SK-N-SH (cell line): ENCODE data around the gene TAS2R41. TPM values are rescaled to one million over a fixed set of nuclear protein-coding genes. Genes with fewer than 3 reads are reported as not detected.

Experiments used
- CTCF ChIA-PET: fragments of 300-600, 350-600 bp; formaldehyde crosslinking; extraction: SDS; loops from one replicate; lab custom pipeline; 2021; lab: Yijun Ruan, JAX
- POLR2A ChIA-PET: fragments of 350-600 bp; sonication (Branson Sonifier 250); formaldehyde crosslinking; extraction: SDS; loops from one replicate; lab custom pipeline; 2020; ENCODE audit warnings: antibody characterized with exemption, inconsistent platforms; lab: Yijun Ruan, JAX
- DNase-seq: peaks from one replicate; pipeline ENCODE4 v3.0.0; 2012
- H2AFZ ChIP-seq: fragments of 200-600 bp; sonication (generic); 2 replicates; pipeline ENCODE4 v1.8.1; 2016; ENCODE audit warnings: antibody characterized with exemption, mild to moderate bottlenecking, low read depth
- H3F3A ChIP-seq: fragments of 200-600 bp; sonication (generic); replicated peaks from 2 replicates; pipeline ENCODE3; 2016; ENCODE audit warnings: antibody characterized with exemption, mild to moderate bottlenecking; ENCODE audit not compliant: insufficient read depth
- H3K27ac ChIP-seq, 2 experiments: fragments of 200-500 bp in 1 of 2; fragments of 200-600 bp in 1 of 2; sonication (Bioruptor generic) in 1 of 2; sonication (generic), shearing (Covaris generic) in 1 of 2; 2 replicates each; pipeline versions ENCODE4 v1.5.1 to v1.6.1; 2014 to 2016; ENCODE audit warnings: low read depth in 2 of 2, inconsistent platforms in 1 of 2, low read length in 1 of 2, mild to moderate bottlenecking in 1 of 2, mixed read lengths in 1 of 2
- H3K27me3 ChIP-seq: fragments of 200-600 bp; sonication (generic), shearing (Covaris generic); 2 replicates; pipeline ENCODE4 v1.6.1; 2016; ENCODE audit warnings: mixed run types; ENCODE audit not compliant: insufficient read depth
- H3K36me3 ChIP-seq, 2 experiments: fragments of 200-500 bp in 1 of 2; fragments of 200-600 bp in 1 of 2; sonication (Bioruptor generic) in 1 of 2; sonication (generic) in 1 of 2; replicated peaks in 1 of 2; 2 replicates each; pipeline versions ENCODE3 to v1.5.1; 2014 to 2016; ENCODE audit warnings: low read length in 1 of 2, mild to moderate bottlenecking in 1 of 2; ENCODE audit not compliant: insufficient read depth in 2 of 2, control insufficient read depth in 1 of 2
- H3K4me1 ChIP-seq, 2 experiments: fragments of 200-500 bp in 1 of 2; fragments of 200-600 bp in 1 of 2; sonication (Bioruptor generic) in 1 of 2; sonication (generic), shearing (Covaris generic) in 1 of 2; 2 replicates each; pipeline versions ENCODE4 v1.5.1 to v1.6.1; 2014 to 2016; ENCODE audit warnings: low read depth in 1 of 2, low read length in 1 of 2, mixed run types in 1 of 2; ENCODE audit not compliant: insufficient read depth in 2 of 2, control insufficient read depth in 1 of 2
- H3K4me2 ChIP-seq: fragments of 200-600 bp; sonication (generic), shearing (Covaris generic); 2 replicates; pipeline ENCODE4 v1.6.1; 2017; ENCODE audit warnings: mixed run types
- H3K4me3 ChIP-seq, 2 experiments: fragments of 200-500 bp in 1 of 2; fragments of 200-600 bp in 1 of 2; sonication (Bioruptor generic) in 1 of 2; sonication (generic), shearing (Covaris generic) in 1 of 2; 2 replicates each; pipeline versions ENCODE4 v1.5.1 to v1.8.1; 2014 to 2016; ENCODE audit warnings: low read depth in 2 of 2, inconsistent platforms in 1 of 2, low read length in 1 of 2, mild to moderate bottlenecking in 1 of 2, mixed read lengths in 1 of 2, moderate library complexity in 1 of 2
- H3K79me2 ChIP-seq: fragments of 200-600 bp; sonication (generic); 2 replicates; pipeline ENCODE4 v1.8.1; 2017; ENCODE audit warnings: mild to moderate bottlenecking; ENCODE audit not compliant: insufficient read depth
- H3K9ac ChIP-seq: fragments of 200-600 bp; sonication (generic); 2 replicates; pipeline ENCODE4 v1.6.1; 2017; ENCODE audit warnings: mixed run types
- H3K9me2 ChIP-seq: fragments of 200-600 bp; sonication (generic); 2 replicates; pipeline ENCODE4 v1.6.1; 2017; ENCODE audit warnings: mixed run types
- H3K9me3 ChIP-seq: fragments of 200-600 bp; sonication (generic); 2 replicates; pipeline ENCODE4 v1.6.1; 2017; ENCODE audit warnings: mixed run types, mild to moderate bottlenecking, moderate library complexity
- H4K20me1 ChIP-seq: fragments of 200-600 bp; sonication (generic); 2 replicates; pipeline ENCODE4 v1.6.1; 2017; ENCODE audit warnings: mild to moderate bottlenecking, mixed run types; ENCODE audit not compliant: insufficient read depth
- CHD2 ChIP-seq: fragments of 150-350 bp; IDR thresholded peaks from 2 replicates; pipeline ENCODE4 v1.6.1; 2018; ENCODE audit warnings: low read length; ENCODE audit not compliant: partially characterized antibody
- ELF1 ChIP-seq: IDR thresholded peaks from 2 replicates; pipeline ENCODE4 v1.4.0; 2012
- EP300 ChIP-seq, 2 experiments: IDR thresholded peaks; 2 replicates each; pipeline versions ENCODE4 v1.4.0 to v1.6.1; 2012; ENCODE audit warnings: borderline replicate concordance in 1 of 2, low read depth in 1 of 2, low read length in 1 of 2
- FOXJ3 ChIP-seq: sonication (generic); formaldehyde crosslinking; IDR thresholded peaks from 2 replicates; pipeline ENCODE4 v1.5.1; 2020; ENCODE audit warnings: mild to moderate bottlenecking, missing genetic modification reagents
- FOXM1 ChIP-seq: IDR thresholded peaks from 2 replicates; pipeline ENCODE4 v1.4.0; 2012; ENCODE audit warnings: low read depth, mild to moderate bottlenecking
- GABPA ChIP-seq: IDR thresholded peaks from 2 replicates; pipeline ENCODE4 v1.4.0; 2012; ENCODE audit warnings: low read depth, mild to moderate bottlenecking
- GATA2 ChIP-seq: sonication (generic); formaldehyde crosslinking; IDR thresholded peaks from 2 replicates; pipeline ENCODE4 v1.5.0; 2020; ENCODE audit warnings: mild to moderate bottlenecking, missing genetic modification reagents
- MEF2A ChIP-seq: IDR thresholded peaks from 2 replicates; pipeline ENCODE4 v1.4.0; 2012; ENCODE audit warnings: low read depth, borderline replicate concordance
- NFIC ChIP-seq: IDR thresholded peaks from 2 replicates; pipeline ENCODE4 v1.4.0; 2012; ENCODE audit warnings: borderline replicate concordance
- NRF1 ChIP-seq: IDR thresholded peaks from 2 replicates; pipeline ENCODE4 v1.6.1; 2012; ENCODE audit warnings: low read depth, mild to moderate bottlenecking, low read length
- RAD21 ChIP-seq: IDR thresholded peaks from 2 replicates; pipeline ENCODE4 v1.6.1; 2012; ENCODE audit warnings: mild to moderate bottlenecking, low read length
- RXRA ChIP-seq: IDR thresholded peaks from 2 replicates; pipeline ENCODE4 v1.4.0; 2012; ENCODE audit warnings: low read depth, mild to moderate bottlenecking, borderline replicate concordance
- SIN3A ChIP-seq: IDR thresholded peaks from 2 replicates; pipeline ENCODE4 v1.6.1; 2012; ENCODE audit warnings: low read depth, mild to moderate bottlenecking, low read length, moderate library complexity, borderline replicate concordance
- TAF1 ChIP-seq: IDR thresholded peaks from 2 replicates; pipeline ENCODE4 v1.6.1; 2012; ENCODE audit warnings: low read depth, mild to moderate bottlenecking, low read length, moderate library complexity, borderline replicate concordance
- TCF12 ChIP-seq: IDR thresholded peaks from 2 replicates; pipeline ENCODE4 v1.4.0; 2012
- TEAD4 ChIP-seq: IDR thresholded peaks from 2 replicates; pipeline ENCODE4 v1.4.0; 2012; ENCODE audit warnings: mild to moderate bottlenecking, borderline replicate concordance; ENCODE audit not compliant: insufficient read depth
- YY1 ChIP-seq: IDR thresholded peaks from 2 replicates; pipeline ENCODE4 v1.4.0; 2012; ENCODE audit warnings: low read depth, mild to moderate bottlenecking
- WGBS: methylation state at CpG from one replicate; pipeline ENCODE4 v1.1.6; 2017; ENCODE audit warnings: low lambda C conversion rate; 5-methylcytosine and 5-hydroxymethylcytosine counted together
- polyA plus RNA-seq, 3 experiments: library from polyadenylated mRNA; depleted of rRNA; stranded (reverse); fragments of >200 nt; gene quantifications; 2 replicates each; pipeline ENCODE4 v1.2.3, GENCODE V29; 2012
- TF ChIP-seq, protein P1 (sequence below): fragments of 150-350 bp; IDR thresholded peaks from 2 replicates; pipeline ENCODE4 v1.6.1; 2016; ENCODE audit warnings: mild to moderate bottlenecking, low read depth, low read length
- TF ChIP-seq, protein P2 (sequence below): IDR thresholded peaks from 2 replicates; pipeline ENCODE4 v1.4.0; 2012; ENCODE audit warnings: low read depth, borderline replicate concordance
- TF ChIP-seq, protein P3 (sequence below): IDR thresholded peaks from 2 replicates; pipeline ENCODE4 v1.6.1; 2012; ENCODE audit warnings: mild to moderate bottlenecking, low read depth, low read length, moderate library complexity
- TF ChIP-seq, protein P4 (sequence below): fragments of 150-350 bp; IDR thresholded peaks from 2 replicates; pipeline ENCODE4 v1.6.1; 2017; ENCODE audit warnings: antibody characterized with exemption, low read length, low read depth, borderline replicate concordance
- TF ChIP-seq, protein P5 (sequence below): IDR thresholded peaks from 2 replicates; pipeline ENCODE4; 2012
- TF ChIP-seq, protein P6 (sequence below): IDR thresholded peaks from 2 replicates; pipeline ENCODE4 v1.4.0; 2012; ENCODE audit warnings: low read depth, borderline replicate concordance
- TF ChIP-seq, protein P7 (sequence below): IDR thresholded peaks from 2 replicates; pipeline ENCODE4 v1.4.0; 2012; ENCODE audit warnings: low read depth

TAS2R41 gene
- polyA plus RNA-seq, 1 of the 3 experiments (the other 2 are of a cell fraction) = not detected

DNA sequence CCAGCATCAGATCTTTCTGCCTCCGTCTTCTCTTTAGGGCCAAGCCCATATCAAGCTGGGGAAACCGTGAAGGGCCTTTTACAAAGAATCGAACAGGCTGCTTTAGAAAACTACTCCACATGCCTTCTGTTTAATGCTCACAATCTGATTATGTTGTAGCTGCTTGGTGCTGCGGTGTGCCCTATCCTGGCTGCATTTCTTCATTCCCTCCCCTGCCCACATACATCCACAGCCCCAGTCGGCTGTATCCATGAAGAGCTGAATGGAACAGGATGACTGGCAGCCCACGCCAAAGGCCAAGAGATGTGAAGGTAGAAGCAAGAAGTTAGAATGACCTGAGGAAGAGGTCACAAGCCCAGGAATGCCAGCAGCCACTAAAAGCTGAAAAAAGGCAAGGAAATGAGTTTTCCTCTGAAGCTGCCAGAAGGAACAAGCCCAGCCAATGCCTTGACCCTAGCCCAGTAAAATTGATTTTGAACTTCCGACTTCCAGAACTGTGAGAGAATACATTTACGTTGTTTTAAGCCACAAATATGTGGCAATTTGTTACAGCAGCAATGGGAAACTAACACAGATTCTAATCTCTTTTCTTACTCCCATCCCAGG, 22.2 kb downstream of the TAS2R41 start:
- Histone ChIP-seq H3K79me2 (no peaks in the 10 kb centered on the region), H2AFZ (peak overlapping the region; percentile 15; the same call in 1 of the 2 replicates), H3K4me2 (peak overlapping the region; percentile 31; the same call in 1 of the 2 replicates), H3K9me3 (no peaks in the 10 kb centered on the region), H4K20me1 (no peaks in the 10 kb centered on the region), H3K27me3 (no peaks in the 10 kb centered on the region), H3K9me2 (no peaks in the 10 kb centered on the region), H3F3A (peaks cover 61% of the 10 kb centered on the region), H3K4me1 (peaks cover 12 to 55% of the 10 kb centered on the region in 2 experiments), H3K9ac (peak overlapping the region; percentile 55), H3K36me3 (no peaks in the 10 kb centered on the region), H3K4me3 (no peak overlapping the region), H3K27ac (peak overlapping the region; percentile 90 to 95)
- WGBS = 25% methylated on average over 8 of the region's 8 CpGs
- ChIA-PET POLR2A (no interaction called here), CTCF (no interaction called here)
- DNase-seq = no peak
- TF ChIP-seq RXRA (peak; percentile 94), GABPA (no peak), TAF1 (no peak), FOXM1 (peak; percentile 78; the same call in 1 of the 2 replicates), GATA2 (no peak), MEF2A (no peak), CHD2 (no peak), ELF1 (no peak), NRF1 (no peak), TCF12 (peak; percentile 82), NFIC (peak; percentile 80), YY1 (0 out of 2 replicates have a peak, but pooled peaks have one; percentile 11), FOXJ3 (CRISPR knock-in tag) (no peak), SIN3A (peak; percentile 49; the same call in 1 of the 2 replicates), EP300 (IDR thresholded peaks at IDR 0.05; ENCODE audit: borderline replicate concordance in 1 of 2, low read depth in 1 of 2, low read length in 1 of 2) (peak; percentile 83 to 93; a peak in 3 of 4 replicates), RAD21 (no peak), TEAD4 (peak; percentile 71)
- TF ChIP-seq, protein P1, sequence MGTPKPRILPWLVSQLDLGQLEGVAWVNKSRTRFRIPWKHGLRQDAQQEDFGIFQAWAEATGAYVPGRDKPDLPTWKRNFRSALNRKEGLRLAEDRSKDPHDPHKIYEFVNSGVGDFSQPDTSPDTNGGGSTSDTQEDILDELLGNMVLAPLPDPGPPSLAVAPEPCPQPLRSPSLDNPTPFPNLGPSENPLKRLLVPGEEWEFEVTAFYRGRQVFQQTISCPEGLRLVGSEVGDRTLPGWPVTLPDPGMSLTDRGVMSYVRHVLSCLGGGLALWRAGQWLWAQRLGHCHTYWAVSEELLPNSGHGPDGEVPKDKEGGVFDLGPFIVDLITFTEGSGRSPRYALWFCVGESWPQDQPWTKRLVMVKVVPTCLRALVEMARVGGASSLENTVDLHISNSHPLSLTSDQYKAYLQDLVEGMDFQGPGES = no peak
- TF ChIP-seq, protein P2, sequence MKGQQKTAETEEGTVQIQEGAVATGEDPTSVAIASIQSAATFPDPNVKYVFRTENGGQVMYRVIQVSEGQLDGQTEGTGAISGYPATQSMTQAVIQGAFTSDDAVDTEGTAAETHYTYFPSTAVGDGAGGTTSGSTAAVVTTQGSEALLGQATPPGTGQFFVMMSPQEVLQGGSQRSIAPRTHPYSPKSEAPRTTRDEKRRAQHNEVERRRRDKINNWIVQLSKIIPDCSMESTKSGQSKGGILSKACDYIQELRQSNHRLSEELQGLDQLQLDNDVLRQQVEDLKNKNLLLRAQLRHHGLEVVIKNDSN = no peak
- TF ChIP-seq, protein P3, sequence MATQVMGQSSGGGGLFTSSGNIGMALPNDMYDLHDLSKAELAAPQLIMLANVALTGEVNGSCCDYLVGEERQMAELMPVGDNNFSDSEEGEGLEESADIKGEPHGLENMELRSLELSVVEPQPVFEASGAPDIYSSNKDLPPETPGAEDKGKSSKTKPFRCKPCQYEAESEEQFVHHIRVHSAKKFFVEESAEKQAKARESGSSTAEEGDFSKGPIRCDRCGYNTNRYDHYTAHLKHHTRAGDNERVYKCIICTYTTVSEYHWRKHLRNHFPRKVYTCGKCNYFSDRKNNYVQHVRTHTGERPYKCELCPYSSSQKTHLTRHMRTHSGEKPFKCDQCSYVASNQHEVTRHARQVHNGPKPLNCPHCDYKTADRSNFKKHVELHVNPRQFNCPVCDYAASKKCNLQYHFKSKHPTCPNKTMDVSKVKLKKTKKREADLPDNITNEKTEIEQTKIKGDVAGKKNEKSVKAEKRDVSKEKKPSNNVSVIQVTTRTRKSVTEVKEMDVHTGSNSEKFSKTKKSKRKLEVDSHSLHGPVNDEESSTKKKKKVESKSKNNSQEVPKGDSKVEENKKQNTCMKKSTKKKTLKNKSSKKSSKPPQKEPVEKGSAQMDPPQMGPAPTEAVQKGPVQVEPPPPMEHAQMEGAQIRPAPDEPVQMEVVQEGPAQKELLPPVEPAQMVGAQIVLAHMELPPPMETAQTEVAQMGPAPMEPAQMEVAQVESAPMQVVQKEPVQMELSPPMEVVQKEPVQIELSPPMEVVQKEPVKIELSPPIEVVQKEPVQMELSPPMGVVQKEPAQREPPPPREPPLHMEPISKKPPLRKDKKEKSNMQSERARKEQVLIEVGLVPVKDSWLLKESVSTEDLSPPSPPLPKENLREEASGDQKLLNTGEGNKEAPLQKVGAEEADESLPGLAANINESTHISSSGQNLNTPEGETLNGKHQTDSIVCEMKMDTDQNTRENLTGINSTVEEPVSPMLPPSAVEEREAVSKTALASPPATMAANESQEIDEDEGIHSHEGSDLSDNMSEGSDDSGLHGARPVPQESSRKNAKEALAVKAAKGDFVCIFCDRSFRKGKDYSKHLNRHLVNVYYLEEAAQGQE = no peak
- TF ChIP-seq, protein P4, sequence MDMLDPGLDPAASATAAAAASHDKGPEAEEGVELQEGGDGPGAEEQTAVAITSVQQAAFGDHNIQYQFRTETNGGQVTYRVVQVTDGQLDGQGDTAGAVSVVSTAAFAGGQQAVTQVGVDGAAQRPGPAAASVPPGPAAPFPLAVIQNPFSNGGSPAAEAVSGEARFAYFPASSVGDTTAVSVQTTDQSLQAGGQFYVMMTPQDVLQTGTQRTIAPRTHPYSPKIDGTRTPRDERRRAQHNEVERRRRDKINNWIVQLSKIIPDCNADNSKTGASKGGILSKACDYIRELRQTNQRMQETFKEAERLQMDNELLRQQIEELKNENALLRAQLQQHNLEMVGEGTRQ = no peak
- TF ChIP-seq, protein P5, sequence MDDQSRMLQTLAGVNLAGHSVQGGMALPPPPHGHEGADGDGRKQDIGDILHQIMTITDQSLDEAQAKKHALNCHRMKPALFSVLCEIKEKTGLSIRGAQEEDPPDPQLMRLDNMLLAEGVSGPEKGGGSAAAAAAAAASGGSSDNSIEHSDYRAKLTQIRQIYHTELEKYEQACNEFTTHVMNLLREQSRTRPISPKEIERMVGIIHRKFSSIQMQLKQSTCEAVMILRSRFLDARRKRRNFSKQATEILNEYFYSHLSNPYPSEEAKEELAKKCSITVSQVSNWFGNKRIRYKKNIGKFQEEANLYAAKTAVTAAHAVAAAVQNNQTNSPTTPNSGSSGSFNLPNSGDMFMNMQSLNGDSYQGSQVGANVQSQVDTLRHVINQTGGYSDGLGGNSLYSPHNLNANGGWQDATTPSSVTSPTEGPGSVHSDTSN = peak; percentile 63; the same call in 1 of the 2 replicates
- TF ChIP-seq, protein P6, sequence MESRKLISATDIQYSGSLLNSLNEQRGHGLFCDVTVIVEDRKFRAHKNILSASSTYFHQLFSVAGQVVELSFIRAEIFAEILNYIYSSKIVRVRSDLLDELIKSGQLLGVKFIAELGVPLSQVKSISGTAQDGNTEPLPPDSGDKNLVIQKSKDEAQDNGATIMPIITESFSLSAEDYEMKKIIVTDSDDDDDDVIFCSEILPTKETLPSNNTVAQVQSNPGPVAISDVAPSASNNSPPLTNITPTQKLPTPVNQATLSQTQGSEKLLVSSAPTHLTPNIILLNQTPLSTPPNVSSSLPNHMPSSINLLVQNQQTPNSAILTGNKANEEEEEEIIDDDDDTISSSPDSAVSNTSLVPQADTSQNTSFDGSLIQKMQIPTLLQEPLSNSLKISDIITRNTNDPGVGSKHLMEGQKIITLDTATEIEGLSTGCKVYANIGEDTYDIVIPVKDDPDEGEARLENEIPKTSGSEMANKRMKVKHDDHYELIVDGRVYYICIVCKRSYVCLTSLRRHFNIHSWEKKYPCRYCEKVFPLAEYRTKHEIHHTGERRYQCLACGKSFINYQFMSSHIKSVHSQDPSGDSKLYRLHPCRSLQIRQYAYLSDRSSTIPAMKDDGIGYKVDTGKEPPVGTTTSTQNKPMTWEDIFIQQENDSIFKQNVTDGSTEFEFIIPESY = no peak
- TF ChIP-seq, protein P7, sequence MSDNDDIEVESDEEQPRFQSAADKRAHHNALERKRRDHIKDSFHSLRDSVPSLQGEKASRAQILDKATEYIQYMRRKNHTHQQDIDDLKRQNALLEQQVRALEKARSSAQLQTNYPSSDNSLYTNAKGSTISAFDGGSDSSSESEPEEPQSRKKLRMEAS = peak; percentile 24; the same call in 1 of the 2 replicates
